ENCODE measurements around the gene PLCB4.

PLCB4 gene

DNA sequence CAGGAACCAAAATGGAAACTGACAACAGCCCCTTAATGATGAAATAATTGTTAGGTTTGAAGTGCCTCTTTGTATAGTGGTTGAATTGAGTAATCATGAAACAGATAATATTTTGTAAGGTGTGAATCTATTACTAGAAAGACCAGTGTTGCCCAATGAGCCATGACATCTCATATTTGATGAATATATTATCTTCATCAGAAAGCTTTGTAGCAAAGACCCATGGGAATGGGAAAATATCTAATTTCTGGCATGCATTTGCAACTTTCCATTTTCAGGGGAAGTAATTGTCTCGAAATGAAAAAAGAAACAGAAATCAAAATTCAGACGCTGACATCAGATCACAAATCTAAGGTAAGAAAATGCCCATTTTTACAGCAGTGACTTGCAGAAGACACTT, 388.2 kb downstream of the PLCB4 start:
- Histone ChIP-seq H3K36me3 (peaks cover 5 to 10% (median 6%) of the 10 kb centered on the region in 3 donors), H3K9me3 (no peaks in the 10 kb centered on the region), H3K4me3 (no peak overlapping the region), H3K27me3 (no peaks in the 10 kb centered on the region), H3K27ac (no peak overlapping the region), H3K4me1 (peaks cover 0 to 30% (median 10%) of the 10 kb centered on the region in 4 donors)
- intact Hi-C loops (cut with DNase I; ENCODE audit: low total_unique reads), result no loop called here
- TF ChIP-seq, protein P1, sequence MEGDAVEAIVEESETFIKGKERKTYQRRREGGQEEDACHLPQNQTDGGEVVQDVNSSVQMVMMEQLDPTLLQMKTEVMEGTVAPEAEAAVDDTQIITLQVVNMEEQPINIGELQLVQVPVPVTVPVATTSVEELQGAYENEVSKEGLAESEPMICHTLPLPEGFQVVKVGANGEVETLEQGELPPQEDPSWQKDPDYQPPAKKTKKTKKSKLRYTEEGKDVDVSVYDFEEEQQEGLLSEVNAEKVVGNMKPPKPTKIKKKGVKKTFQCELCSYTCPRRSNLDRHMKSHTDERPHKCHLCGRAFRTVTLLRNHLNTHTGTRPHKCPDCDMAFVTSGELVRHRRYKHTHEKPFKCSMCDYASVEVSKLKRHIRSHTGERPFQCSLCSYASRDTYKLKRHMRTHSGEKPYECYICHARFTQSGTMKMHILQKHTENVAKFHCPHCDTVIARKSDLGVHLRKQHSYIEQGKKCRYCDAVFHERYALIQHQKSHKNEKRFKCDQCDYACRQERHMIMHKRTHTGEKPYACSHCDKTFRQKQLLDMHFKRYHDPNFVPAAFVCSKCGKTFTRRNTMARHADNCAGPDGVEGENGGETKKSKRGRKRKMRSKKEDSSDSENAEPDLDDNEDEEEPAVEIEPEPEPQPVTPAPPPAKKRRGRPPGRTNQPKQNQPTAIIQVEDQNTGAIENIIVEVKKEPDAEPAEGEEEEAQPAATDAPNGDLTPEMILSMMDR (IDR thresholded peaks at IDR 0.05), result no peak
- DNase-seq, result no peak

DNA sequence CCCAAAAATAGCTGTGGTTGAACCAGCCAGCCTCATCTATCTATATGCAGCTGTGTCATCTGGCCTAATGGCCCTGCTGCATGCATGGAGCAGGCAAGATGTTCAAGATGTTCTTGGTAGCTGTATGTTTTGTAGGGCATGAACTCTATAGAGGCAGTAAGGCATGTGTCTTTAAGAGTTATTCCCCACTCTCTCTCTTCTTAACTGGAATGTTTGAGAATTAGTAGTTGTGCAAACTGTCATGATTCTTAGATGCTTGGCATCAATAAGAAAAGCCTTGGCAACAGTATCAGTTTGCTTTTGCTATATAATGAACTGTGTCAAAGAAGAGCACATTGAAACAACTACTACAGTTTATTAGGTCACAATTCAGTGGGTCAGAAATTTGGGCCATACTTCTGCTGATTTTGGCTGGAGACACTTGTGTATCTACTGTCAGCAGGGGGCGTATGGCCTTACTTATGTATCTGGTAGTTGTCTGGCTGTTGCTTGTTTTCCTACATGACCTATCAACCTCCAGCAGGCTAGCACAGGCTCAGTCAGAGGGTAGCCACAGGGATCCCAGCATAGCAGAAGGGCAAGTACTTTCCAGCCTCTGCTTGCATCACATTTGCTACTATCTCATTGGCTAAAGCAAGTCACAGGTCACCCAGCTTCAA, 389.4 kb downstream of the PLCB4 start:
- Histone ChIP-seq H3K27me3 (no peaks in the 10 kb centered on the region), H3K4me1 (peaks cover 0 to 30% (median 10%) of the 10 kb centered on the region in 4 donors), H3K36me3 (peaks cover 5 to 10% (median 6%) of the 10 kb centered on the region in 3 donors), H3K4me3 (no peak overlapping the region), H3K27ac (no peak overlapping the region), H3K9me3 (no peaks in the 10 kb centered on the region)
- intact Hi-C loops (cut with DNase I; ENCODE audit: low total_unique reads), result no loop called here
- TF ChIP-seq, protein P1 (IDR thresholded peaks at IDR 0.05), result no peak
- DNase-seq, result no peak

- intact Hi-C loops (cut with DNase I; ENCODE audit: low total_unique reads), result no loop called here
- H3K27me3 ChIP-seq, result no peaks in the 10 kb centered on the region
- peaks cover 0 to 30% (median 10%) of the 10 kb centered on the region in 4 donors for H3K4me1 ChIP-seq
- no peak overlapping the region for H3K27ac ChIP-seq
- peaks cover 0 to under 1% (median 0%) of the 10 kb centered on the region in 3 donors for H3K9me3 ChIP-seq
- H3K36me3 ChIP-seq, result peaks cover 0 to 5% (median 5%) of the 10 kb centered on the region in 3 donors
- H3K4me3 ChIP-seq, result no peak overlapping the region
- no peak for DNase-seq
- TF ChIP-seq, protein P1 (IDR thresholded peaks at IDR 0.05), result no peak
These were observed 391.6 kb downstream of the PLCB4 start for GRCh38 chr20:9460518-9460917.

GRCh38 chr20:9467995-9468394, 399.1 kb downstream of the PLCB4 start:
- H3K27me3 ChIP-seq, result no peaks in the 10 kb centered on the region
- H3K27ac ChIP-seq, result no peak overlapping the region
- H3K9me3 ChIP-seq, result peaks cover 0 to 4% (median 0%) of the 10 kb centered on the region in 3 donors
- H3K4me3 ChIP-seq, result no peak overlapping the region
- TF ChIP-seq, protein P1 (IDR thresholded peaks at IDR 0.05), result peak in 1 of 2 experiments; percentile 6
- intact Hi-C loops (cut with DNase I; ENCODE audit: low total_unique reads), result no loop called here
- no peaks in the 10 kb centered on the region for H3K4me1 ChIP-seq
- DNase-seq, result no peak
- H3K36me3 ChIP-seq, result peaks cover 0 to 10% (median 7%) of the 10 kb centered on the region in 3 donors

GRCh38 chr20:9474835-9475415, 406.0 kb downstream of the PLCB4 start:
- intact Hi-C loops (cut with DNase I; ENCODE audit: low total_unique reads), result no loop called here
- DNase-seq, result no peak

More at GRCh38 chr20:9474835-9475415, 406.0 kb downstream of the PLCB4 start:
- H3K4me3 ChIP-seq, result no peak overlapping the region
- no peaks in the 10 kb centered on the region for H3K27me3 ChIP-seq
- H3K36me3 ChIP-seq, result peaks cover 0 to 23% (median 12%) of the 10 kb centered on the region in 3 donors
- TF ChIP-seq, protein P1 (IDR thresholded peaks at IDR 0.05), result no peak
- H3K4me1 ChIP-seq, result no peaks in the 10 kb centered on the region
- no peak overlapping the region for H3K27ac ChIP-seq
- no peaks in the 10 kb centered on the region for H3K9me3 ChIP-seq
